ENCODE data around the gene APIP. TPM values are rescaled to one million over a fixed set of nuclear protein-coding genes. Genes with fewer than 3 reads are reported as not detected.

APIP gene
- total and polyA plus RNA-seq, 7 donors: 33.0 to 68.5 (median 43.9) TPM

DNA sequence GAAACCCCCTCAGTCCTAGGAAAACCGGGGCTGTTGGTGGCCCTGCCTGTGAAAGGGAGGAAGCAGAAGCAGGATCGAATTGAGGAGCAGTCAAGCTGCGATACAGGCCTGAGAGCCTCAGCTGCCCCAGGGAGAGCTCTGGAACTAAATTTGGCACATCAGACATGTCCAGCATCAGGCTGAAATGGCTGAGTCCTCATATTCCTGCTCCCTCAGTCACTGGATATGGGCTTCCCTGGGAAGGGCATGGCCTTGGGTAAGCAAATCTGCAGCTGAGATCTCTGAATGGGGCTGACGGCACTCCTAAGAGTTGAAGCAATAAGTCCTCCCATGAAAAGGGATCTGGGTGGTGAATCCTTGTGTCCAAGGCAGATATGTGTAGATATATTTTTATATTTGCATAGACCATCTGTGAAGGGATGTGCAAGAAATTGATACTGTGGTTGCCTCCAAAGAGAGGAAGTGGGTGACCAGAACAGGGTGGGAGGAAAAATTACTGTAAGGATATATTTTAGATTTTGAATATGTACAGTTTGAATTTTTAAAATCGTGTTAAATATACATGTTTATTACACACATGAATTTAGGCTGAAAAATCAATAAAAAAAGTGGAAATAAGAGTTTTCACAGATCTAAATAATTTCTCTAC is 45.5 kb downstream of the APIP start:
- no peak overlapping the region for H3K4me3 ChIP-seq
- intact Hi-C loops (cut with DNase I): no loop called here
- no peak for DNase-seq
- H3K27ac ChIP-seq: no peak overlapping the region
- no peaks in the 10 kb centered on the region for H3K9me3 ChIP-seq
- TF ChIP-seq EP300 (IDR thresholded peaks at IDR 0.05): no peak
- TF ChIP-seq, protein P1, sequence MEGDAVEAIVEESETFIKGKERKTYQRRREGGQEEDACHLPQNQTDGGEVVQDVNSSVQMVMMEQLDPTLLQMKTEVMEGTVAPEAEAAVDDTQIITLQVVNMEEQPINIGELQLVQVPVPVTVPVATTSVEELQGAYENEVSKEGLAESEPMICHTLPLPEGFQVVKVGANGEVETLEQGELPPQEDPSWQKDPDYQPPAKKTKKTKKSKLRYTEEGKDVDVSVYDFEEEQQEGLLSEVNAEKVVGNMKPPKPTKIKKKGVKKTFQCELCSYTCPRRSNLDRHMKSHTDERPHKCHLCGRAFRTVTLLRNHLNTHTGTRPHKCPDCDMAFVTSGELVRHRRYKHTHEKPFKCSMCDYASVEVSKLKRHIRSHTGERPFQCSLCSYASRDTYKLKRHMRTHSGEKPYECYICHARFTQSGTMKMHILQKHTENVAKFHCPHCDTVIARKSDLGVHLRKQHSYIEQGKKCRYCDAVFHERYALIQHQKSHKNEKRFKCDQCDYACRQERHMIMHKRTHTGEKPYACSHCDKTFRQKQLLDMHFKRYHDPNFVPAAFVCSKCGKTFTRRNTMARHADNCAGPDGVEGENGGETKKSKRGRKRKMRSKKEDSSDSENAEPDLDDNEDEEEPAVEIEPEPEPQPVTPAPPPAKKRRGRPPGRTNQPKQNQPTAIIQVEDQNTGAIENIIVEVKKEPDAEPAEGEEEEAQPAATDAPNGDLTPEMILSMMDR (IDR thresholded peaks at IDR 0.05): no peak
- WGBS, 2 donors: 91 to 94% methylated on average over 5 of the region's 5 CpGs
- H3K27me3 ChIP-seq: no peaks in the 10 kb centered on the region
- H3K36me3 ChIP-seq: no peaks in the 10 kb centered on the region
- no peaks in the 10 kb centered on the region for H3K4me1 ChIP-seq

DNA sequence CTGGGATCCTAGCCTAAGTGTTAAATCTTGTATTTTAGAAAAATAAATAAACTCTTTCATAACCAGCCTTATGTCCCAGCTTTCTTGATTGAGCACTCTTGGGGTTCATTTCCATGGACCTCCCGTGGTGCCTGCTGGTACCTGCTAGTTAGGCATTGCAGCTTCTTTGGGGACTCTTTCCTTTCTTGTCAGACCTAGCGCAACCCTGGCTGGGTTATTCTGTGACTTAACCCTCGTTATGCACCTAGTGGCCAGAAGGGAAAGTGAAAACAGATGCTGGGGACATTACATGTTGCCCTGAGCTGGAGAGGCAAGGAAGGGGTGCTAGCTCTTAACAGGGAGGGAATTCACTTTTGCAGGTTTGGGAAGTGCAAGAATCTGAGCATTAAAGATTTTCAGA is 46.8 kb downstream of the APIP start:
- WGBS, 2 donors: 79 to 81% methylated on average over 3 of the region's 3 CpGs
- intact Hi-C loops (cut with DNase I): no loop called here
- H3K4me3 ChIP-seq: no peak overlapping the region

DNA sequence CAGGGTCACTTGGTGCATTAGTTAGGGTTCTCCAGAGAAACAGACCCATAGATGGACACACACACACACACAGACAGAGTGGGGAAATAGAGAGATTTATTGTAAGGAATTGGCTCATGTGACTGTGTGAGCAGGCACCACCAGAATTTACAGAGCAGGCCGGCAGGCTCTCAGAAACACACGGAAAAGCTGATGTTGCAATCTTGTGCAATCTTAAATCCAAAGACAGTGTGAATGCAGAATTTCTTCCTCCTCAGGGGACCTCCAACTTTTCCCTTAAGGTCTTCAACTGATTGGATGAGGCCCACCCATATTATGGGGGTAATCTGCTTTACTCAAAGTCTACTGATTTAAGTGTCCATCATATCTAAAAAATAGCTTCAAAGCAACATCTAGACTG is 49.8 kb downstream of the APIP start:
- no peak for DNase-seq
- Histone ChIP-seq H3K9me3 (no peaks in the 10 kb centered on the region), H3K27ac (no peak overlapping the region), H3K4me3 (no peak overlapping the region), H3K4me1 (no peaks in the 10 kb centered on the region), H3K27me3 (no peaks in the 10 kb centered on the region), H3K36me3 (no peaks in the 10 kb centered on the region)
- intact Hi-C loops (cut with DNase I): no loop called here
- WGBS, 2 donors: 93 to 94% methylated on average over 2 of the region's 2 CpGs
- TF ChIP-seq POLR2AphosphoS5 (IDR thresholded peaks at IDR 0.05) (no peak), EP300 (IDR thresholded peaks at IDR 0.05) (no peak), POLR2A (IDR thresholded peaks at IDR 0.05) (no peak)
- TF ChIP-seq, protein P1 (IDR thresholded peaks at IDR 0.05): no peak

More for the DNA sequence above, 46.8 kb downstream of the APIP start:
- no peak for TF ChIP-seq POLR2AphosphoS5 (IDR thresholded peaks at IDR 0.05)
- TF ChIP-seq, protein P1 (IDR thresholded peaks at IDR 0.05): no peak
- TF ChIP-seq POLR2A (IDR thresholded peaks at IDR 0.05): no peak
- TF ChIP-seq EP300 (IDR thresholded peaks at IDR 0.05): no peak
- no peak for DNase-seq
- no peak overlapping the region for H3K27ac ChIP-seq
- no peaks in the 10 kb centered on the region for H3K36me3 ChIP-seq
- H3K4me1 ChIP-seq: no peaks in the 10 kb centered on the region
- H3K9me3 ChIP-seq: no peaks in the 10 kb centered on the region
- no peaks in the 10 kb centered on the region for H3K27me3 ChIP-seq

DNA sequence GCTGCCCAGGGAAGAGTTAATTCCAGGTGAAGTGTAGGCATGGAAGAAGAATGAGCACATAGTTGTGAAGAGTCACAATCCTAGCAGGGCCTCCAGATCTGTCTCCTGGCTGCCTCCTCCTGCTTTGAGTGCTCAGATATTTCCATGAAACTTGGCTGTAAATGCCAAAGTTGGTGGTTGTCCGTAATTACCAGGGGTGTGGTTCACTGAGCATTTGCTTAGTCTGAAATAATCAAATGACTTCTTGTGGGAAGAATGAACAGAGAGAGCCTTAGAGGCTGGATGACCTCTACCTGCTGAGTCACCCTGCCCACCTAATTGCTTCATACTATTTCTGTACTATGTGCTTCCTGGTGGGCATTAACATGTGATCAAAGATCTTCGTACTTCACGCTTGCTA is 50.9 kb downstream of the APIP start:
- TF ChIP-seq EP300 (IDR thresholded peaks at IDR 0.05): no peak
- no peak for TF ChIP-seq POLR2A (IDR thresholded peaks at IDR 0.05)
- H3K27ac ChIP-seq: no peak overlapping the region
- DNase-seq: no peak
- H3K27me3 ChIP-seq: no peaks in the 10 kb centered on the region
- 70 to 85% methylated on average over 3 of the region's 3 CpGs for WGBS, 2 donors
- intact Hi-C loops (cut with DNase I): no loop called here
- no peak overlapping the region for H3K4me3 ChIP-seq
- H3K9me3 ChIP-seq: no peaks in the 10 kb centered on the region
- H3K4me1 ChIP-seq: no peaks in the 10 kb centered on the region
- no peaks in the 10 kb centered on the region for H3K36me3 ChIP-seq

DNA sequence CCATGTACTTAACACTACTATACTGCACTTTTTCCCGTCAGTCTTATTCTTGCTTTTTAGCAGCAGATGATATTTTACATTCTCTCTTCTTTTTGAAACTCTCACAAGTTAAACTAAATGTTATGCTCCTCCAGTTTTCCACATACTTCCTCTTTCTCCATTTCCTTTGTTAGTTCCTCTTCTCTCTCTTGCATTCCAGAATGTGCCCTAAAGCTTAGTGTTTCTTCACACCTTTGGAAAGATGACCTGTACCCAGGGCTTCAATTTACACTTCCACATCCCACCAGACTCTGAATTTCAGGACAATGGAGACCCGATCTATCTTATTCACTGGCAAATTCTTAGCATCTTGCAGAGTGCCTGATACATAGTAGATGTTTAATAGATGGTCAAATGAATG is 51.8 kb downstream of the APIP start:
- Histone ChIP-seq H3K27ac (no peak overlapping the region), H3K36me3 (no peaks in the 10 kb centered on the region), H3K4me3 (no peak overlapping the region), H3K4me1 (peaks cover 0 to 8% (median 2%) of the 10 kb centered on the region in 4 donors), H3K27me3 (no peaks in the 10 kb centered on the region), H3K9me3 (no peaks in the 10 kb centered on the region)
- 86 to 93% methylated on average over 2 of the region's 2 CpGs for WGBS, 2 donors
- no peak for TF ChIP-seq POLR2AphosphoS5 (IDR thresholded peaks at IDR 0.05)
- TF ChIP-seq, protein P1 (IDR thresholded peaks at IDR 0.05): no peak
- no peak for TF ChIP-seq EP300 (IDR thresholded peaks at IDR 0.05)
- TF ChIP-seq POLR2A (IDR thresholded peaks at IDR 0.05): no peak
- intact Hi-C loops (cut with DNase I): no loop called here
- DNase-seq: no peak

Measured in sigmoid colon (tissue), 7 donors.